Measurements from ENCODE around the gene MAP6.
A peak's percentile ranks its signal among the peaks of the same experiment; 100 is the strongest.

DNA sequence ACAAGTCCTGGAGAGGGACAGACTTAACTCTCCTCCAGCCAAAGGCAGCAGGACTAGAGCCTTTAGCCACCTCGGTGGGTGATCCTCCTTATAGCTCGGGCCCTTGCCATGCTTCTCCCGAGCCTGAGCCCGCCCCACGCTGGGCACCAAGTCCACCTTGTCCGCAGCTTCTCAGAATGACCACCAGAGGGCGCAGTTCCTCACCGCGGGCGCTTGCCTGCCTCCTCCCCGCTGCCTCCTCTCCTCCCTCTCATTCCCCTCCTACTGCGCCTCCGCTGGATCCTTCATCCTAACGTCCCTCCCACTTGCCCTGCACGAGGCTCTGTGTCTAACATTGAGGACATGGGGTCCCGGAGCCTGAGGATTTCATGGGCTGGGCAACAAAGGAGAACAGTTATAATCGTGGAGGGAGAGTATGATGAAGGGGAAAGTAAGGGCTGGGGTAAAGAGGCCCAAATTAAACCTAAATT lies 37.5 kb upstream of the MAP6 start:
- TF ChIP-seq, protein P1, sequence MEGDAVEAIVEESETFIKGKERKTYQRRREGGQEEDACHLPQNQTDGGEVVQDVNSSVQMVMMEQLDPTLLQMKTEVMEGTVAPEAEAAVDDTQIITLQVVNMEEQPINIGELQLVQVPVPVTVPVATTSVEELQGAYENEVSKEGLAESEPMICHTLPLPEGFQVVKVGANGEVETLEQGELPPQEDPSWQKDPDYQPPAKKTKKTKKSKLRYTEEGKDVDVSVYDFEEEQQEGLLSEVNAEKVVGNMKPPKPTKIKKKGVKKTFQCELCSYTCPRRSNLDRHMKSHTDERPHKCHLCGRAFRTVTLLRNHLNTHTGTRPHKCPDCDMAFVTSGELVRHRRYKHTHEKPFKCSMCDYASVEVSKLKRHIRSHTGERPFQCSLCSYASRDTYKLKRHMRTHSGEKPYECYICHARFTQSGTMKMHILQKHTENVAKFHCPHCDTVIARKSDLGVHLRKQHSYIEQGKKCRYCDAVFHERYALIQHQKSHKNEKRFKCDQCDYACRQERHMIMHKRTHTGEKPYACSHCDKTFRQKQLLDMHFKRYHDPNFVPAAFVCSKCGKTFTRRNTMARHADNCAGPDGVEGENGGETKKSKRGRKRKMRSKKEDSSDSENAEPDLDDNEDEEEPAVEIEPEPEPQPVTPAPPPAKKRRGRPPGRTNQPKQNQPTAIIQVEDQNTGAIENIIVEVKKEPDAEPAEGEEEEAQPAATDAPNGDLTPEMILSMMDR (conservative IDR thresholded peaks at IDR 0.05): peak; percentile 96
- TF ChIP-seq EZH2 (IDR thresholded peaks at IDR 0.05; ENCODE audit: low read depth): no peak

Data from PC-9 (cell line).